Neural progenitor cell (in vitro differentiated cells): ENCODE measurements around the gene LRRC28.

ENCODE experiments used
- CTCF ChIP-seq: fragments of 200-600 bp; sonication (generic); IDR thresholded peaks from 2 replicates; pipeline ENCODE4 v1.5.1; 2017; ENCODE audit warnings: antibody characterized with exemption, mild to moderate bottlenecking
- EZH2 ChIP-seq: fragments of 200-600 bp; sonication (generic); IDR thresholded peaks from 2 replicates; pipeline ENCODE4 v1.6.1; 2017; ENCODE audit warnings: antibody characterized with exemption, mild to moderate bottlenecking, moderate library complexity

GRCh38 chr15:99264125-99264524 lies 12.8 kb downstream of the LRRC28 start:
- TF ChIP-seq CTCF = no peak
- TF ChIP-seq EZH2 = no peak
